GM23248 (cell line): ENCODE measurements around the gene FREM1. TPM values are rescaled to one million over a fixed set of nuclear protein-coding genes. Genes with fewer than 3 reads are reported as not detected.

Experiments
- DNase-seq: peaks from one replicate; pipeline ENCODE4 v3.0.0-alpha.2; 2015
- H2AFZ ChIP-seq: fragments of 200-600 bp; sonication (generic); 2 replicates; pipeline ENCODE4 v1.6.1; 2016; ENCODE audit warnings: antibody characterized with exemption
- H3F3A ChIP-seq: fragments of 200-600 bp; sonication (generic); 2 replicates; pipeline ENCODE4 v1.6.1; 2016; ENCODE audit warnings: mild to moderate bottlenecking, antibody characterized with exemption, mixed run types; ENCODE audit not compliant: insufficient read depth
- H3K27ac ChIP-seq: fragments of 200-600 bp; sonication (generic); 2 replicates; pipeline ENCODE4 v1.5.1; 2016; ENCODE audit warnings: mild to moderate bottlenecking
- H3K27me3 ChIP-seq: fragments of 200-600 bp; sonication (generic); replicated peaks from 2 replicates; pipeline ENCODE4 v1.6.1; 2016; ENCODE audit warnings: mild to moderate bottlenecking; ENCODE audit not compliant: insufficient read depth
- H3K36me3 ChIP-seq: fragments of 200-600 bp; sonication (generic); 2 replicates; pipeline ENCODE4 v1.6.1; 2016; ENCODE audit warnings: low read depth, mild to moderate bottlenecking
- H3K4me1 ChIP-seq: fragments of 200-600 bp; sonication (generic); 2 replicates; pipeline ENCODE4 v1.6.1; 2016; ENCODE audit warnings: mild to moderate bottlenecking; ENCODE audit not compliant: insufficient read depth
- H3K4me2 ChIP-seq: fragments of 200-600 bp; sonication (generic); one replicate; pipeline ENCODE4 v1.6.1; 2016; ENCODE audit warnings: mild to moderate bottlenecking; ENCODE audit not compliant: unreplicated experiment
- H3K4me3 ChIP-seq: fragments of 200-600 bp; sonication (generic); 2 replicates; pipeline ENCODE4 v1.5.1; 2016; ENCODE audit warnings: mild to moderate bottlenecking
- H3K79me2 ChIP-seq: fragments of 200-600 bp; sonication (generic); 2 replicates; pipeline ENCODE4 v1.6.1; 2016; ENCODE audit warnings: mild to moderate bottlenecking; ENCODE audit not compliant: insufficient read depth
- H3K9ac ChIP-seq: fragments of 200-600 bp; sonication (generic); 2 replicates; pipeline ENCODE4 v1.6.1; 2016; ENCODE audit warnings: mild to moderate bottlenecking
- H3K9me2 ChIP-seq: fragments of 200-600 bp; sonication (generic); 2 replicates; pipeline ENCODE4 v1.6.1; 2016; ENCODE audit warnings: mixed run types, mild to moderate bottlenecking, moderate library complexity; ENCODE audit not compliant: insufficient read depth
- H3K9me3 ChIP-seq: fragments of 200-600 bp; sonication (generic); one replicate; pipeline ENCODE4 v1.6.1; 2017; ENCODE audit warnings: low read depth
- H4K20me1 ChIP-seq: fragments of 200-600 bp; sonication (generic); 2 replicates; pipeline ENCODE4 v1.6.0; 2016; ENCODE audit not compliant: insufficient read depth
- EZH2 ChIP-seq: fragments of 200-600 bp; sonication (generic); IDR thresholded peaks from 2 replicates; pipeline ENCODE4 v1.6.1; 2018; ENCODE audit warnings: antibody characterized with exemption, mild to moderate bottlenecking; ENCODE audit not compliant: insufficient read depth, poor library complexity, severe bottlenecking
- EZH2phosphoT487 ChIP-seq: fragments of 200-600 bp; sonication (generic); IDR thresholded peaks from 2 replicates; pipeline ENCODE4 v1.6.1; 2018; ENCODE audit warnings: antibody characterized with exemption, moderate library complexity, mild to moderate bottlenecking, low read depth; ENCODE audit not compliant: insufficient read depth
- WGBS, 2 experiments: methylation state at CpG; one replicate each; pipeline ENCODE4 v1.1.6; 2015 to 2017; ENCODE audit warnings: low lambda C conversion rate in 2 of 2, low coverage in 1 of 2; ENCODE audit errors: missing lambda C conversion rate in 2 of 2; 5-methylcytosine and 5-hydroxymethylcytosine counted together
- in situ Hi-C: fragments of 300-500 bp; cut with MboI; formaldehyde crosslinking; loops from 2 replicates; pipeline ENCODE4 v1.15.0; 2020
- polyA plus RNA-seq: library from polyadenylated mRNA; unstranded; fragments of >200 nt; fragmentation: Nextera tagmentation; extraction: Ambion mirVana; gene quantifications from 2 replicates; pipeline ENCODE4 v1.2.1, GENCODE V29; 2016
- total RNA-seq: library from RNA; depleted of rRNA; stranded (reverse); fragments of >200 nt; shearing (Covaris generic); gene quantifications from 2 replicates; pipeline ENCODE4 v1.2.3, GENCODE V29; 2014

FREM1 gene
- total and polyA plus RNA-seq, 2 experiments from 2014 or later, result 0.11 to 0.31 TPM

GRCh38 chr9:14778565-14778964 lies 131.7 kb downstream of the FREM1 start:
- in situ Hi-C loops, result no loop called here
- Histone ChIP-seq H3K27me3 (no peaks in the 10 kb centered on the region), H3K9ac (no peak overlapping the region), H3K4me1 (no peaks in the 10 kb centered on the region), H3K9me3 (no peaks in the 10 kb centered on the region), H3K4me2 (no peak overlapping the region), H3F3A (no peaks in the 10 kb centered on the region), H2AFZ (no peak overlapping the region), H3K79me2 (no peaks in the 10 kb centered on the region), H3K36me3 (no peaks in the 10 kb centered on the region), H4K20me1 (no peaks in the 10 kb centered on the region), H3K4me3 (no peak overlapping the region), H3K27ac (no peak overlapping the region), H3K9me2 (no peaks in the 10 kb centered on the region)
- 89% methylated on average over 2 to 6 of the region's 6 CpGs for WGBS, 2 experiments
- no peak for DNase-seq
- TF ChIP-seq EZH2phosphoT487, result no peak
- no peak for TF ChIP-seq EZH2

- H3K36me3 ChIP-seq, result no peaks in the 10 kb centered on the region
- in situ Hi-C loops, result no loop called here
- H3K9ac ChIP-seq, result no peak overlapping the region
- no peaks in the 10 kb centered on the region for H3K4me1 ChIP-seq
- H3K79me2 ChIP-seq, result no peaks in the 10 kb centered on the region
- no peaks in the 10 kb centered on the region for H3K27me3 ChIP-seq
- no peak overlapping the region for H2AFZ ChIP-seq
- no peak overlapping the region for H3K4me3 ChIP-seq
- no peak for DNase-seq
- 73 to 80% methylated on average over 7 of the region's 7 CpGs for WGBS, 2 experiments
- TF ChIP-seq EZH2phosphoT487, result no peak
- TF ChIP-seq EZH2, result no peak
- no peak overlapping the region for H3K4me2 ChIP-seq
- H4K20me1 ChIP-seq, result no peaks in the 10 kb centered on the region
- H3K9me2 ChIP-seq, result no peaks in the 10 kb centered on the region
- no peak overlapping the region for H3K27ac ChIP-seq
- no peaks in the 10 kb centered on the region for H3K9me3 ChIP-seq
- no peaks in the 10 kb centered on the region for H3F3A ChIP-seq
These were observed 134.3 kb downstream of the FREM1 start for GRCh38 chr9:14775917-14776316.

GRCh38 chr9:14770592-14770991 lies 139.6 kb downstream of the FREM1 start:
- H3K27me3 ChIP-seq, result no peaks in the 10 kb centered on the region
- H3K4me1 ChIP-seq, result no peaks in the 10 kb centered on the region
- no peak for DNase-seq
- no peak overlapping the region for H2AFZ ChIP-seq
- in situ Hi-C loops, result no loop called here
- H3K9me3 ChIP-seq, result no peaks in the 10 kb centered on the region
- H3K79me2 ChIP-seq, result no peaks in the 10 kb centered on the region
- H3K9ac ChIP-seq, result no peak overlapping the region
- no peak overlapping the region for H3K4me2 ChIP-seq
- H3F3A ChIP-seq, result no peaks in the 10 kb centered on the region
- H4K20me1 ChIP-seq, result no peaks in the 10 kb centered on the region
- 59 to 69% methylated on average over 7 of the region's 7 CpGs for WGBS, 2 experiments
- H3K27ac ChIP-seq, result no peak overlapping the region
- TF ChIP-seq EZH2 (no peak), EZH2phosphoT487 (no peak)
- no peaks in the 10 kb centered on the region for H3K36me3 ChIP-seq
- no peak overlapping the region for H3K4me3 ChIP-seq
- H3K9me2 ChIP-seq, result no peaks in the 10 kb centered on the region

GRCh38 chr9:14769230-14769571 lies 141.0 kb downstream of the FREM1 start:
- H3K9me3 ChIP-seq, result no peaks in the 10 kb centered on the region
- no peaks in the 10 kb centered on the region for H3K36me3 ChIP-seq

More at GRCh38 chr9:14769230-14769571, 141.0 kb downstream of the FREM1 start:
- H3K27me3 ChIP-seq, result no peaks in the 10 kb centered on the region
- no peaks in the 10 kb centered on the region for H3K9me2 ChIP-seq
- in situ Hi-C loops, result loop anchor here (10.0 kb wide), 1 partner anchor 154 kb away; no protein-coding TSS in a partner anchor
- 0 out of 2 replicates have a peak overlapping the region, but pooled peaks have one; percentile 74 for H2AFZ ChIP-seq
- no peak overlapping the region for H3K9ac ChIP-seq
- H4K20me1 ChIP-seq, result no peaks in the 10 kb centered on the region
- no peak overlapping the region for H3K4me3 ChIP-seq
- DNase-seq, result peak; percentile 34
- 29 to 31% methylated on average over 3 of the region's 3 CpGs for WGBS, 2 experiments
- H3K27ac ChIP-seq, result no peak overlapping the region
- H3K79me2 ChIP-seq, result no peaks in the 10 kb centered on the region
- no peaks in the 10 kb centered on the region for H3K4me1 ChIP-seq
- no peaks in the 10 kb centered on the region for H3F3A ChIP-seq
- no peak overlapping the region for H3K4me2 ChIP-seq
- no peak for TF ChIP-seq EZH2phosphoT487
